Osteoblast (primary cell): ENCODE measurements around the gene PPP2R3A. TPM values are rescaled to one million over a fixed set of nuclear protein-coding genes. Genes with fewer than 3 reads are reported as not detected.
"Not testable (repeated sequence)": the region's sequence is repeated elsewhere in the genome, so short reads cannot be mapped to it uniquely, and the experiment has no call there.

ENCODE experiments used
- DNase-seq: peaks from one replicate; pipeline ENCODE4 v3.0.0; 2011; ENCODE audit warnings: low spot score, mixed read lengths; ENCODE audit not compliant: insufficient read length; ENCODE audit errors: missing footprints
- H2AFZ ChIP-seq: 2 replicates; pipeline ENCODE4 v1.6.0; 2011; ENCODE audit warnings: mild to moderate bottlenecking, low read length
- H3K27ac ChIP-seq: 2 replicates; pipeline ENCODE4 v1.5.1; 2011; ENCODE audit warnings: mild to moderate bottlenecking, low read depth, low read length, moderate library complexity
- H3K27me3 ChIP-seq: 2 replicates; pipeline ENCODE4 v1.6.0; 2012; ENCODE audit warnings: mild to moderate bottlenecking, control low read depth, inconsistent platforms, low read length, moderate library complexity; ENCODE audit not compliant: insufficient read depth
- H3K36me3 ChIP-seq: 2 replicates; pipeline ENCODE4 v1.5.1; 2011; ENCODE audit warnings: mild to moderate bottlenecking, low read length, control low read depth, moderate library complexity; ENCODE audit not compliant: insufficient read depth
- H3K4me1 ChIP-seq: 2 replicates; pipeline ENCODE4 v1.5.1; 2011; ENCODE audit warnings: mild to moderate bottlenecking, low read length, control low read depth, moderate library complexity; ENCODE audit not compliant: insufficient read depth
- H3K4me2 ChIP-seq: 2 replicates; pipeline ENCODE4 v1.6.0; 2011; ENCODE audit warnings: mild to moderate bottlenecking, low read length; ENCODE audit not compliant: insufficient read depth
- H3K4me3 ChIP-seq: fragments of 200-600 bp; sonication (generic); 3 replicates; pipeline ENCODE4 v1.5.1; 2012; ENCODE audit warnings: mild to moderate bottlenecking, low read length, inconsistent platforms; ENCODE audit not compliant: insufficient read depth
- H3K79me2 ChIP-seq: 2 replicates; pipeline ENCODE4 v1.6.0; 2012; ENCODE audit warnings: mild to moderate bottlenecking, low read length, control low read depth, inconsistent platforms; ENCODE audit not compliant: insufficient read depth
- H3K9me3 ChIP-seq: 2 replicates; pipeline ENCODE4 v1.5.1; 2011; ENCODE audit warnings: low read depth, low read length, control low read depth
- H4K20me1 ChIP-seq: 2 replicates; pipeline ENCODE4 v1.6.0; 2012; ENCODE audit warnings: mild to moderate bottlenecking, low read length, control low read depth; ENCODE audit not compliant: insufficient read depth
- total RNA-seq: library from RNA; depleted of rRNA; stranded (reverse); fragments of >200 nt; gene quantifications from 2 replicates; pipeline ENCODE4 v1.2.3, GENCODE V29; 2012
- TF ChIP-seq, protein P1 (sequence below): IDR thresholded peaks from 2 replicates; pipeline ENCODE4 v1.5.1; 2011; ENCODE audit warnings: mild to moderate bottlenecking, low read depth, low read length, moderate library complexity; ENCODE audit errors: extremely low read depth

The PPP2R3A gene
- total RNA-seq, 1 donor = 23.9 TPM

DNA sequence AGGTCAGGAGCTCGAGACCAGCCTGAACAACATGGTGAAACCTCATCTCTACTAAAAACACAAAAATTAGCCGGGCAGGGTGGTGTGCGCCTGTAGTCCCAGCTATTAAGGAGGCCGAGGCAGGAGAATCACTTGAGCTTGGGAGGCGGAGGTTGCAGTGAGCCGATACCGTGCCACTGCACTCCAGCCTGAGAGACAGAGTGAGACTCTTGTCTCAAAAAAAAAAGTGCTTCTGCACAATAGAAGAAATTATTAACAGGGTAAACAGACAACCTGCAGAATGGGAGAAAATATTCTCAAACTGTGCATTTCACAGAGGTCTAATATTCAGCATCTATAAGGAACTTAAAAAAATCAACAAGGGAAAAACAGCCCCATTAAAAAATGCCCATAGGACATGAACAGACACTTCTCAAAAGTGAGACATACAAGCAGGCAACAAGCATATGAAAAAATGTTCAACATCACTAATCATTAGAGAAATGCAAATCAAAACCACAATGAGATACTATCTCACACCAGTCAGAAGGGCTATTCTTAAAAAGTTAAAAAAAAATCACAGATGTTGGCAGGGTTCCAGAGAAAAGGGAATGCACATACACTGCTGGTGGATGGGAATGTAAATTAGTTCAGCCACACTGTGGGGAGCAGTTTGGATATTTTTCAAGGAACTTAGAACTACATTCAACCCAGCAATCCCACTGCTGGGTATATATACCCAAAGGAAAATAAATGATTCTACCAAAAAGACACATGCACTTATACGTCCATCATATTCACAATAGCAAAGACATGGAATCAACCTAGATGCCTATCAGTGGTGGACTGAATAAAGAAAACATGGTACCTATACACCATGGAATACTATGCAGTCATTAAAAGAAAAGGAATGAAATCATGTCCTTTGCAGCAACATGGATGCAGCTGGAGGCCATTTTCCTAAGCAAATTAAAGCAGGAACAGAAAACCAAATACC, 155.1 kb downstream of the PPP2R3A start:
- TF ChIP-seq, protein P1, sequence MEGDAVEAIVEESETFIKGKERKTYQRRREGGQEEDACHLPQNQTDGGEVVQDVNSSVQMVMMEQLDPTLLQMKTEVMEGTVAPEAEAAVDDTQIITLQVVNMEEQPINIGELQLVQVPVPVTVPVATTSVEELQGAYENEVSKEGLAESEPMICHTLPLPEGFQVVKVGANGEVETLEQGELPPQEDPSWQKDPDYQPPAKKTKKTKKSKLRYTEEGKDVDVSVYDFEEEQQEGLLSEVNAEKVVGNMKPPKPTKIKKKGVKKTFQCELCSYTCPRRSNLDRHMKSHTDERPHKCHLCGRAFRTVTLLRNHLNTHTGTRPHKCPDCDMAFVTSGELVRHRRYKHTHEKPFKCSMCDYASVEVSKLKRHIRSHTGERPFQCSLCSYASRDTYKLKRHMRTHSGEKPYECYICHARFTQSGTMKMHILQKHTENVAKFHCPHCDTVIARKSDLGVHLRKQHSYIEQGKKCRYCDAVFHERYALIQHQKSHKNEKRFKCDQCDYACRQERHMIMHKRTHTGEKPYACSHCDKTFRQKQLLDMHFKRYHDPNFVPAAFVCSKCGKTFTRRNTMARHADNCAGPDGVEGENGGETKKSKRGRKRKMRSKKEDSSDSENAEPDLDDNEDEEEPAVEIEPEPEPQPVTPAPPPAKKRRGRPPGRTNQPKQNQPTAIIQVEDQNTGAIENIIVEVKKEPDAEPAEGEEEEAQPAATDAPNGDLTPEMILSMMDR = no peak
- Histone ChIP-seq H2AFZ (no peak overlapping the region), H3K27me3 (no peaks in the 10 kb centered on the region), H3K4me1 (no peaks in the 10 kb centered on the region), H3K79me2 (no peaks in the 10 kb centered on the region), H4K20me1 (no peaks in the 10 kb centered on the region), H3K27ac (no peak overlapping the region), H3K4me3 (no peak overlapping the region), H3K36me3 (no peaks in the 10 kb centered on the region), H3K9me3 (no peaks in the 10 kb centered on the region), H3K4me2 (no peak overlapping the region)
- no peak for DNase-seq

DNA sequence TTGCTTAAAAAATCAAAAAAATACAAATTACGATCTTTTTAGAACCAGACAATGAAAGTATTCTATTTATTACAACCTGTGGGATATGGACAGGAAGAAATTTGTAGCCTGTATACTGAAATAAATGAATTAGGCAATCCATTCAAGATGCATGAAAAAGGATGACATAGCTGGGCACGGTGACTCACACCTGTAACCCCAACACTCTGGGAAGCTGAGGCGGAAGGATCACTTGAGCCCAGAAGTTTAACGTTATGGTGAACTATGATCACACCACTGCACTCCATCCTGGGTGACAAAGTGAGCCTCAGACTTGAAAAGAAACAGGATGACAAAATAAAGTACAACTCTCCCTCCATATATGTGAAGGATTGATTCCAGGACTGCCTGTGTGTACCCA, 156.5 kb downstream of the PPP2R3A start:
- Histone ChIP-seq H3K79me2 (no peaks in the 10 kb centered on the region), H3K36me3 (peaks cover 3% of the 10 kb centered on the region), H3K27ac (no peak overlapping the region), H3K4me1 (no peaks in the 10 kb centered on the region), H3K4me2 (no peak overlapping the region), H3K27me3 (no peaks in the 10 kb centered on the region), H3K4me3 (no peak overlapping the region), H4K20me1 (no peaks in the 10 kb centered on the region), H2AFZ (no peak overlapping the region), H3K9me3 (no peaks in the 10 kb centered on the region)
- no peak for DNase-seq
- TF ChIP-seq, protein P1 = no peak

DNA sequence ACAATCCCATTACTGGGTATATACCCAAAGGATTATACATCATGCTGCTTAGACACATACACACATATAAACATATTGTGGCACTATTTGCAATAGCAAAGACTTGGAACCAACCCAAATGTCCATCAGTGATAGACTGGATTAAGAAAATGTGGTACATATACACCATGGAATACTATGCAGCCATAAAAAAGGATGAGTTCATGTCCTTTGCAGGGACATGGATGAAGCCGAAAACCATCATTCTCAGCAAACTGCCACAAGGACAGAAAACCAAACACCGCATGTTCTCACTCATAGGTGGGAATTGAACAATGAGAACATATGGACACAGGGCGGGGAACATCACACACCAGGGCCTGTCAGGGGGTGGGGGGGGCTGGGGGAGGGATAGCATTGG, 166.1 kb downstream of the PPP2R3A start:
- not testable (repeated sequence) for H3K4me3 ChIP-seq, H3K4me2 ChIP-seq, H3K27ac ChIP-seq, H2AFZ ChIP-seq, DNase-seq, H3K36me3 ChIP-seq, H3K79me2 ChIP-seq, H3K27me3 ChIP-seq, H3K9me3 ChIP-seq, H3K4me1 ChIP-seq, H4K20me1 ChIP-seq

DNA sequence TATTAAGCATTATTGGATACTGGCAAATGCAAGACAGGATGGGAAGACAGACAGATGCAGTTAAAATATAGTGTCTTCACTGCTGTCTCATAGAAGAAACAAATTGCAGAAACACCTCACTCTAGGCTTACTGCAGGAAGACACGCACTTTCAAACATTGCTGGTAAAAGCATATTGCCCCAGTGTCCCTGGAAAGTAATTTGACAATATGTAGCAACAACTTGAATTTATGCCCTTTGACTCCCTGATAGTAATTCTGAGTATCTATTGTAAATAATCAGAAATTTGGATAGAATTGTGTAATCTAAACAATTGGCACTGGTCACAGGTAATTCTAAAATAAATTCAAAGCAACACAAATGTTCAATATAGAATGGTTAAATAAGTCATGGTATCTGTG, 168.6 kb downstream of the PPP2R3A start:
- Histone ChIP-seq H3K4me3 (no peak overlapping the region), H3K9me3 (no peaks in the 10 kb centered on the region), H3K4me2 (no peak overlapping the region), H3K4me1 (no peaks in the 10 kb centered on the region), H3K36me3 (no peaks in the 10 kb centered on the region), H3K27me3 (no peaks in the 10 kb centered on the region), H3K79me2 (no peaks in the 10 kb centered on the region), H4K20me1 (no peaks in the 10 kb centered on the region), H3K27ac (no peak overlapping the region), H2AFZ (no peak overlapping the region)
- DNase-seq = no peak
- TF ChIP-seq, protein P1 = no peak
